Esophagus squamous epithelium (tissue), 4 donors: ENCODE results near the gene ZNF480.

Experiments used
- CTCF ChIP-seq, 6 experiments: fragments of 450-650 bp in 4 of 6; fragments of 200-600 bp in 2 of 6; sonication (generic) in 2 of 6; IDR thresholded peaks; one replicate each; pipeline ENCODE4 v1.5.1; 2016 to 2019; ENCODE audit warnings: antibody characterized with exemption in 6 of 6, mild to moderate bottlenecking in 4 of 6, moderate library complexity in 4 of 6
- POLR2A ChIP-seq, 4 donors: fragments of 450-650 bp; IDR thresholded peaks; one replicate each; pipeline ENCODE4 v1.6.1; 2017; ENCODE audit warnings: antibody characterized with exemption in 4 of 4, mild to moderate bottlenecking in 4 of 4, moderate library complexity in 3 of 4

GRCh38 chr19:52307275-52307674, 10.3 kb downstream of the ZNF480 start:
- no peak for TF ChIP-seq CTCF (IDR thresholded peaks at IDR 0.05)
- TF ChIP-seq POLR2A (IDR thresholded peaks at IDR 0.05) = no peak
